NAMALWA (cell line): ENCODE results near the gene CT47A1.
A peak's percentile ranks its signal among the peaks of the same experiment; 100 is the strongest.
"Not testable (repeated sequence)": the region's sequence is repeated elsewhere in the genome, so short reads cannot be mapped to it uniquely, and the experiment has no call there.

ENCODE experiments used
- DNase-seq: peaks from one replicate; pipeline ENCODE4 v3.0.0-alpha.2; 2015; ENCODE audit warnings: low spot score

CT47A1 gene

DNA sequence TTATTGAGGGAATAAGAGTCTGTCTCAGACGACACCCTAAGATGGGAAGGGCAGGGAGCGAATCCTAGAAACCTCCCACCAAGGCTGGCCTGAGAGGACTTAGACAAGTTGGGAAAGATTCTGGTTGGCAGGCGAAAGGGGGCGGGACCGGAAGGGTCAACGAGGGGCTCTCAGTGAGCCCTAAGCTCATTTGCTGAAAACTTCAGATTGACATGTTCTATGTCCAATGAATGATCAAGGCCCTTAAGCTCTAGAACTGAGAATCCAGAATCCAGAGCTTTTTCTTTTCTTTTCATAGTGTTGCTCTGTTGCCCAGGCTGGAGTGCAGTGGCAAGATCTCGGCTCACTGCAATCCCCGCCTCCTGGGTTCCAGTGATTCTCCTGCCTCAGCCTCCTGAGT lies at the start of gene CT47A1:
Gene CT47A1, minus strand, starts transcription at position 101 of the 400 bp plus-strand sequence. CDS start 231 bp downstream, outside the sequence.
- DNase-seq: not testable (repeated sequence)

DNA sequence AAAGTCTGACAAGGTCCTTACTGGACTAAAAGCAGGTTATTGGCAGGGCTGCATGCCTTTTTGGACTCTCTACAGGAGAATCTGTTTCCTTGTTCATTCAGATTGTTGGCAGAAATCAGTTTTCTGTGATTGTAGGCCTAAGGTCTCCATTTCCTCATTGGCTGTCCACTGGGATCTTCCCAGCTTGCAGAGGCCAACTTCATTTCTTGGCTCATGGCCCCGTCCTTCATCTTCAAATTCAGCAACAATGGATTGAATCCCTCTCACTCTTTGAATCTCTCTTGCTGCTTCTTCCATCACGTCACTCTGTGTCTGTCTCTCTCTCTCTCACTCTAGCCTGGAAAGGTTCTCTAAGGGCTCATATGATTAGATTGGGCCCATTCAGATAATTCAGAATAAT lies 47.0 kb upstream of the CT47A1 start:
- DNase-seq: no peak

DNA sequence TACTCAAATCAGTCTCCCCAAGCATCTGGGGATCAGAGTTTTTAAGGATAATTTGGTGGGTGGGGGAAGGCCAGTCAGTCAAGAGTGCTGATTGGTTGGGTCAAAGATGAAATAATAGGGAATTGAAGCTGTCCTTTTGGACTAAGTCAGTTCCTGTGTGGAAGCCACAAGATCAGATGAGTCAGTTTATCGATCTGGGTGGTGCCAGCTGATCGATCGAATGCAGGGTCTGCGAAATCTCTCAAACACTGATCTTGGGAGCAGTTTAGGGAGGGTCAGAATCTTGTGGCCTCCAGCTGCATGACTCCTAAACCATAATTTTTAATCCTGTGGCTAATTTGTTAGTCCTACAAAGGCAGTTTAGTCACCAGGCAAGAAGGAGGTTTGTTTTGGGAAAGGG lies 44.5 kb upstream of the CT47A1 start:
- DNase-seq: no peak

DNA sequence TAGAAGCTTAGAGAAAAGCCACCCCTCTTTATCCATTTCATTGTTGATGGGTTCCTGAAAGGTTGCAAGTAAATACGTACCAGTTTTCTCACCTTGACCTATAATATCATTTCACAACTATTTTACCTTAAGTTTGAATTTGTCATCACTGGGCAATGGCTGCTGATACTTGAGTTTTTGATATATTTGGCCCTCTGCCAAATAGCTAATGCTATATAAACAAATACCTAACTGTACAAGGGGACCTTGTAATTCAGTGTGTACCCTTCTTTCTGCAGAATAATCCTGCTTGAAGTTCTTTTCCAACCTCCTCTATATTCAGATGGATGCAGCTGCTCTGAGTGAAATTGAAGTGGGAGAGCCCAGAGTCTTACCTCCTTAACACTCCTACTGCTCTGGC lies 42.9 kb upstream of the CT47A1 start:
- DNase-seq: no peak

DNA sequence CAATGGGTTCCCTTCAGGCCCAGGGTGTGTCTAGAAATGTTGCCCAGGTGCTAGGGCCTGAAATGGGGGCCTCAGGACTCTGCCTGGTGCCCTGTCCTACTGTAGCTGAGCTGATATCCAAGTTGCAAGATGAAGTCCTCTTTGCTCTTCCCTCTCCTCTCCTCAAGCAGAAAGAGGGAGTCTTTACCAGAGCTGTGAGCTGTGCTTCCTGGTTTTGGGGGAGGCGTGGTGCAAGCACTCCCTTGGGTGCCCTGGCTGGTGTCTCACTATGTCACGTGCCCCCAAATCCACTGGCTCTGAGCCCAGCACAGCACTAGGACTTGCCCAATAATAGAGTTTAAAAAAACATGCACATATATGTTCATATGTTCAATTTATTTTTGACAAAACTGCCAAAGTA lies 29.3 kb upstream of the CT47A1 start:
- DNase-seq: no peak

DNA sequence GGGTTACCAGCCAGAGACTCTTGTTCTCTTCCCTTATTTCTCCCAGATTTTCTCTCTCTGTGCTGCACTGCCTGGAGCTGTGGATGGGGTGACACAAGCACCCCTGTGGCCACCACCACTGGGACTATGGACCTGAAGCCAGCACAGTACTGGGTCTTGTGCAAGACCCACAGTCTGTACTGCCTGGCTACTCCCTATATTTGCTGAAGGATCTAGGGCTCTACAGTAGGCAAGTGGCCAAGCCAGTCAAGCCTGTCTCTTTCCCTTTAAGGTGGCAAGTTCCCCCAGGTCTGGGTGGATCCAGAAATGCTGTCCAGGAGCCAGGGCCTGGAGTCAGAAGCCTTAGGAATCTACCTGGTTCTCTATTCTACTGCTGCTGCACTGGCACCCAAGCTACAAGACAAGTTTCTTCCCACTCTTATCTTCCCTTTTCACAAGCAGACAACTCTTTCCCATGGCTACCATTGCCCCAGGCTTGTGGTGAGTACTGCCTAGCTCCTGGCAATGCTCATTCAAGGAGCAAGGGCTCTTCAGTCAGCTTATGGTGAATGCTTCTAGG lies 28.4 kb upstream of the CT47A1 start:
- no peak for DNase-seq

DNA sequence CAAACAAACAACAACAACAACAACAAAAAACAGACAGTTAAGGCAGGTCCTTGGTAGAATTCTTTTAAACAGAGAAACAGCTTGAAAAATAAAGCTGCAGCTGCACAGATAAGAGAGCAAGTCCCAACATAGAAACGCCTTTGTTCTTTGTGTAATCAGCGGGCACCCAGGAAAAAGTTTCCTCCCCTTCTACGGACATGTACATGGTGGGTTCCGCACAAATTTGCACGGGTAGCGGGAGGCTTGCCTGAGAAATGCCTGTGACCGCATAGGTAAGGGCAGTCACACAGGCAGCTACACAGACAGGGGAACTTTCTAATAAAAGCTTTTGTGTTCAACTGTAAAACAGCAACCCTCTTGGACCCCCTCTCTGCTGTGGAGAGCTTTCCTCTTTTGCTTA lies 25.7 kb upstream of the CT47A1 start:
- no peak for DNase-seq

DNA sequence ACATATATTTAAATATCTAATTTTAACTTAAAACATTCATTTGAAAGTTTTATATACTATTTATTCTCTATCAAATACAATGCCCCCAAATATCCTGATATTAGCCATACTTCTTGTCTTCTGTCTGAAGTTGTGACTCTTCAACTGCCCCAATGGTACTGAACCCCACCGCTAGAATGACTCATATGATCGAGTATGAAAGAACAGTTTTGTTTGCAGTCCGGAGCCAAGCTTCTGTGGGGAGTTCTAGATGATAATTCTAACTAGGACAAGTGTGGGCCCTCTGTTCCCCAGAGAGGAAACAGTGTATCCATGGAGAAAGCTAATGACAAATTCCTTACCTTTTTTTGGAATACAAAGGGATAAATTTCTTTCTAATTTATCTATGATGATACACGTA lies 24.7 kb upstream of the CT47A1 start:
- DNase-seq: no peak

DNA sequence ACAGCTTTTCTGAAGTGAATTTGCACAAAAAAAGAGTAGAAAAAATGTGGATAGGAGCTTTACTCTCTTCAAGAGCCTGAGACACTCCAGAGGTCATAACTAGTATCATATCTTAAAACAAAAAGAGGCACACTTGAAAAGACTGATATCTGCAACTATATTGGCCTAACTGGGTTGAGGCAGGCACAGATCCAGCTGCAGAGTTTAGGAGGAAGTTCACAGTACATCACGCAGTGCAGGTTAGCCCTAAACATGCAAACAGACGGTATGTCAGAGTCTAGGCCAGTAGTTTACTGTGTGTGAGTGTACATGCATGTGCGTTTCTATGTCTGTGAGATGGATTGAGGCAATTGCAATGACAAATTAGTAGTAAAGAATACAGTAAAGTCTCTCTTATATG lies 24.2 kb upstream of the CT47A1 start:
- no peak for DNase-seq

DNA sequence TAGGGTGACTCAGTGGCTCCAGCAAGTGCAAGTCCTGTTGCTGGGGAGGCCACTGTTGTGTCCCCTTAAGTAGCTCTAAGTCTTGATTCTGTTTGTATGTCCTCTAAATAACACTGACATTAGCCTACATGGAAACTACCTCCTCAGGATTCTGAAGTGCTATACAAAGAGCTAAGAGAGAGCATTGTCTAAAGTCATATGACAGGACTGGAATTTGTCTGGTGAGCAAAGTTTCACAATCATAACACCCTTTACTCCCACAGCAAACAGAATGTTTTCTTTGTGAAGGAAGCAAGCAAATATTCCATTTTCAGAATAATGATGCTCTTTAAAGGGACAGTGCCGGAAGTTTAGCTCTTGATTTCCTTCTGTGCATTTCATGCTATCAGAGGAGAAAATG lies 23.4 kb upstream of the CT47A1 start:
- DNase-seq: no peak

DNA sequence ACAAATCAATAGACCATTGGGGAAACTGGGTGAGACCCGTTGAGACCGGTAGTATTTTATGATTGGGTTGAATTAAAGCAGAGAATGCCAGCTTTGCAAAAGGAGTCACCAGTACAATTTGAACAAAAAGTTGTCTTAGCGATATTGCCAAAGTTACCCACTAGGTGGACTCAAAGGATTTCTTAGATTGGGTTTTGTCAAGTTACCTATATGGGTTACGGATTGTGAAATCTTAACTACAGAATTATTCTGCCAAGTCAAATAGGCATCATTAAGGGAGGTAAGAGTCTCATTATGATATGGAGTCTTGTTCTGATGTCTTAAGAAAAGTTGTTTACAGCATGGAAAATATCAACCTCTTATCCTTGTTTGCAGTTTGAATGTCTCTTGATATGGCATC lies 15.0 kb upstream of the CT47A1 start:
- peak; percentile 38 for DNase-seq

DNA sequence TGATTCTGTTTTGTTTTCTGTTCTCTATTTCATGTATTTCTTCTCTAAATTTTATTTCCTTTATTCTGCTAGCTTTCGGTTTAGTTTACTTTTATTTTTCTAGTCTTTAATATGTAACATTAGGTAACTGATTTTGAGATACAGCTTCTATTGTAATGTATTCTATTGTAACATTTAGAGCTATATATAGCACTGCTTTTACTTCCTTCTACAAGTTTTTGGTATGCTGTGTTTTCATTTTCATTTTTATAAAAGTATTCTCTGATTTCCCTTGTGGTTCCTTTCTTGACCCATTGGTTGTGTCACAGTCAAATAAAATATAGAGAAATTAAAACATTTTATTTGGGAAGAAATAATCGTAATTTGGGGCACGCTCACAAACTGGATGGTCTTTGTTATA lies 13.9 kb upstream of the CT47A1 start:
- DNase-seq: no peak

DNA sequence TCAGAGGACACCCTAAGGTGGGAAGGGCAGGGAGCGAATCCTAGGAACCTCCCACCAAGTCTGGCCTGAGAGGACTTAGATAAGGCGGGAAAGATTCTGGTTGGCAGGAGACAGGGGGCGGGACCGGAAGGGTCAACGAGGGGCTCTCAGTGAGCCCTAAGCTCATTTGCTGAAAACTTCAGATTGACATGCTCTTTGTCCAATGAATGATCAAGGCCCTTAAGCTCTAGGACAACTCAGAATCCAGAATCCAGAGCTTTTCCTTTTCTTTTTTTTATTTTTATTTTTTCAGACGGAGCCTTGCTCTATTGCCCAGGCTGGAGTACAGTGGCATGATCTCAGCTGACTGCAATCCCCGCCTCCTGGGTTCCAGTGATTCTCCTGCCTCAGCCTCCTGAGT lies 29.1 kb downstream of the CT47A1 start, which contains the start of gene CT47A7:
Gene CT47A7, minus strand, starts transcription at position 101 of the 400 bp plus-strand sequence. CDS start 255 bp downstream, outside the sequence.
- DNase-seq: not testable (repeated sequence)
